Bronchial epithelial cell (primary cell): ENCODE measurements around the gene TNFAIP8L3. TPM values are rescaled to one million over a fixed set of nuclear protein-coding genes. Genes with fewer than 3 reads are reported as not detected.
"Not testable (repeated sequence)": the region's sequence is repeated elsewhere in the genome, so short reads cannot be mapped to it uniquely, and the experiment has no call there.

Source experiments
- DNase-seq: peaks from one replicate; pipeline ENCODE4 v3.0.0-alpha.2; 2010; ENCODE audit warnings: low read depth
- FAIRE-seq: peaks from 2 replicates; lab custom pipeline; 2011; peaks lifted over from hg19 to GRCh38; lab: Jason Lieb, UNC
- H3K27me3 ChIP-seq: 2 replicates; pipeline ENCODE4 v1.5.1; 2011; ENCODE audit warnings: low read length; ENCODE audit not compliant: control insufficient read depth, insufficient read depth
- H3K36me3 ChIP-seq: 2 replicates; pipeline ENCODE4 v1.5.1; 2011; ENCODE audit warnings: low read length; ENCODE audit not compliant: control insufficient read depth, insufficient read depth
- H3K4me3 ChIP-seq: 2 replicates; pipeline ENCODE4 v1.5.1; 2011; ENCODE audit warnings: mild to moderate bottlenecking, low read depth, low read length, control low read depth
- total RNA-seq: library from RNA; depleted of rRNA; stranded (reverse); fragments of >200 nt; gene quantifications from 2 replicates; pipeline ENCODE4 v1.2.1, GENCODE V29; 2014
- TF ChIP-seq, protein P1 (sequence below): IDR thresholded peaks from 2 replicates; pipeline ENCODE4 v1.5.1; 2011; ENCODE audit warnings: mild to moderate bottlenecking, moderate library complexity, low read length, control low read depth, inconsistent platforms; ENCODE audit not compliant: insufficient read depth, severe bottlenecking

Gene TNFAIP8L3
- total RNA-seq = 5.0 and 7.6 TPM in 2 replicates

DNA sequence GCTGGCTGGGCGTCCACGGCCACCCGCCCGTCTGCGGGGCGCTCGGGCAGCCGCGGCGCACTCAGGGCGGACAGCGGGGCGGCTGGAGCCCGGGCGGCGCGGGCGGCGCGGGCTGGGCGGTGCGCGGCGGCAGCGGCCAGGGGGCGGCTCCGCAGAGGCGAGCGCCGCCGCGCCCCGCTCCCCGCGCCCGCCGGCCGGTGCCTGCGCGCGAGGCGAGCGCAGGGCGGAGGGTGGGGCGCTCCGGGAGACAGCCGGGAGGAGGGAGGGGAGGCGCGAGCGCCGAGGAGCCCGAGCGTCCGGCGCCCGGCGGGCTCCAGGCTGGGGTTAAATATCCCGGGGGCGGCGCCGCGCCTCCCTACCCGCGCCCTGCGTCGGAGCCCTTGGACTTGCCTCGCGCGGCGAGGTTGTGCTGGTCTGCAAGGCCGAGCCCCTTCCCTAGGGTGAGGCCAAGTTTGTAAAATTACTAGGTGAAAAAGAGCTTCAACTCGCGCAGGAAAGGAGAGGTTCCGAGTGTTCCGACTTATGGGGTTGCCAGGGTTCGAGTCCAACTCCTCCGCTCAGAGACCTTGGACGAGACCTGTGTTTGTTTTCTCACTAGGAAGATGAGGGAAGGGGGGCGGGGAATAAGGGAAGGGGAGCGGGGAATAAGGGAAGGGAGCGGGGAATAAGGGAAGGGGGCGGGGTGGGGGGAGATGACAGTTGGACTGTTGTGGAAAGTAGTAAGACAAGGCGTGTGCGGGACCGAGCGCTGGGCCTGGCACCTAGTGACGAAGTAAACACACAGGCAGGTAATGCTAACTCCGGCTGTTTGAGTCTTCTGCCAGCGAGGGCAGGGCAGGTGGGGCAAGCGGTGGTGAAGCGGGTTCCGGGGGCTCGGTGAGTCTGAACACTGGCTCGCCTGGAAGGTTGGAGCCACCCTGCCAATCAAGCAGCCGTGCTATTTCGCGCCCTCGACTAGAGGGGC, at the start of gene TNFAIP8L3:
Gene TNFAIP8L3 (minus strand): TSS at position 301 of the 964 bp plus-strand sequence. CDS start 311 bp downstream, outside the sequence.
- no peaks in the 10 kb centered on the region for H3K36me3 ChIP-seq
- FAIRE-seq = no peak
- peaks cover 11% of the 10 kb centered on the region for H3K27me3 ChIP-seq
- TF ChIP-seq, protein P1, sequence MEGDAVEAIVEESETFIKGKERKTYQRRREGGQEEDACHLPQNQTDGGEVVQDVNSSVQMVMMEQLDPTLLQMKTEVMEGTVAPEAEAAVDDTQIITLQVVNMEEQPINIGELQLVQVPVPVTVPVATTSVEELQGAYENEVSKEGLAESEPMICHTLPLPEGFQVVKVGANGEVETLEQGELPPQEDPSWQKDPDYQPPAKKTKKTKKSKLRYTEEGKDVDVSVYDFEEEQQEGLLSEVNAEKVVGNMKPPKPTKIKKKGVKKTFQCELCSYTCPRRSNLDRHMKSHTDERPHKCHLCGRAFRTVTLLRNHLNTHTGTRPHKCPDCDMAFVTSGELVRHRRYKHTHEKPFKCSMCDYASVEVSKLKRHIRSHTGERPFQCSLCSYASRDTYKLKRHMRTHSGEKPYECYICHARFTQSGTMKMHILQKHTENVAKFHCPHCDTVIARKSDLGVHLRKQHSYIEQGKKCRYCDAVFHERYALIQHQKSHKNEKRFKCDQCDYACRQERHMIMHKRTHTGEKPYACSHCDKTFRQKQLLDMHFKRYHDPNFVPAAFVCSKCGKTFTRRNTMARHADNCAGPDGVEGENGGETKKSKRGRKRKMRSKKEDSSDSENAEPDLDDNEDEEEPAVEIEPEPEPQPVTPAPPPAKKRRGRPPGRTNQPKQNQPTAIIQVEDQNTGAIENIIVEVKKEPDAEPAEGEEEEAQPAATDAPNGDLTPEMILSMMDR = no peak
- peak within 1 kb of the TSS; percentile 57 for H3K4me3 ChIP-seq
- no peak for DNase-seq

DNA sequence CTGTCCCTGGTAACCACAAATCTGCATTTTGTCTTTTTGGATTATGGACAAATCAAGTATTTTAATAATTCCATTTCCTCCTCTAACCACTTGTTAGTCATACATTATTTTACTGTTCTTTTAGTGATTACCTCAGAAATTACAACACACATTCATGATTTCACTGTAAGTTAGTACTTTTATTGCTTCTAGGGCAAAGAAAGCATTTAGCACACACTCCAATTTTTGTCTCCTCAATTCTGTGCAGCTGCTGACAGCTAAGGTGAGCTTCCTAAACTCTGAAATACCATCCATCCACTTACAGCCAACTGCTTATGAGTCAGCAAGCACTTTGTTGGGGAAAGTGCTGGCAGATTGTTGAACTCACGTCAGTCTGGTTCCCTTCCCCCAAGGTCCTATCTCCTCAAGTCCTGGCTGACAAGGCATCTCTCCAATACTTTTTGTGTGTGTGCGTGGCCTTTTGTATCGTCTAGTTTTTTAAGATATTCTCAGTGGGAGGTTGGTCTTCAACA, 49.4 kb upstream of the TNFAIP8L3 start:
- TF ChIP-seq, protein P1 = no peak
- Histone ChIP-seq H3K27me3 (no peaks in the 10 kb centered on the region), H3K4me3 (no peak overlapping the region), H3K36me3 (no peaks in the 10 kb centered on the region)
- peak; percentile 32 for FAIRE-seq
- peak; percentile 84 for DNase-seq

DNA sequence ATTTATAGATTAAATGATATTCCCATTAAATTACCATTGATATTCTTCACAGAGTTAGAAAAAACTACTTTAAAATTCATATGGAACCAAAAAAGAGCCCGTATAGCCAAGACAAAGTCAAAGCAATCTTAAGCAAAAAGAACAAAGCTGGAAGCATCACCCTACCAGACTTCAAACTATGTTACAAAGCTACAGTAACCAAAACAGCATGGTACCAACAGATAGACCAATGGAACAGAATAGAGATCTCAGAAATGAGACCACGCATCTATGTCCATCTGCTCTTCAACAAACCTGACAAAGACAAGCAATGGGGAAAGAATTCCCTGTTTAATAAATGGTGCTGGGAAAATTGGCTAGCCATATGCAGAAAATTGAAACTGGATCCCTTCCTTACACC, 45.6 kb upstream of the TNFAIP8L3 start:
- H3K4me3 ChIP-seq, DNase-seq, H3K27me3 ChIP-seq, FAIRE-seq, H3K36me3 ChIP-seq: not testable (repeated sequence)

DNA sequence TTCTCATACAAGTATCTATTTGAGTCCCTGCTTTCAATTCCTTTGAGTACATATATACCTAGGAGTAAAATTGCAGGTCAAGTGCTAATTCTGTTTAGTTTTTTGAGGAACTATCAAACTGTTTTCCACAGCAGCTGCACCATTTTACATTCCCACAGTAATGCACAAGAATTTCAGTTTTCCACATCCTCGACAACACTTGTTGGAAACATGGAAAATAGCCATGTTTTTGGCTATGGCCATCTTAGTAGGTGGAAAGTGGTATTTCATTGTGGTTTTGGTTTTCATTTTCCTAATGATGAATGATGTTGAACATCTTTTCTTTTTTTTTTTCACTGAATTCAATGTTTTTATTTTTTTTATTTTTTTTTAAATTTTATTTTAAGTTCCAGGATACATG, 44.4 kb upstream of the TNFAIP8L3 start:
- DNase-seq (no peak), FAIRE-seq (no peak)
- TF ChIP-seq, protein P1 = no peak
- H3K4me3 ChIP-seq = no peak overlapping the region
- H3K27me3 ChIP-seq = no peaks in the 10 kb centered on the region
- no peaks in the 10 kb centered on the region for H3K36me3 ChIP-seq

DNA sequence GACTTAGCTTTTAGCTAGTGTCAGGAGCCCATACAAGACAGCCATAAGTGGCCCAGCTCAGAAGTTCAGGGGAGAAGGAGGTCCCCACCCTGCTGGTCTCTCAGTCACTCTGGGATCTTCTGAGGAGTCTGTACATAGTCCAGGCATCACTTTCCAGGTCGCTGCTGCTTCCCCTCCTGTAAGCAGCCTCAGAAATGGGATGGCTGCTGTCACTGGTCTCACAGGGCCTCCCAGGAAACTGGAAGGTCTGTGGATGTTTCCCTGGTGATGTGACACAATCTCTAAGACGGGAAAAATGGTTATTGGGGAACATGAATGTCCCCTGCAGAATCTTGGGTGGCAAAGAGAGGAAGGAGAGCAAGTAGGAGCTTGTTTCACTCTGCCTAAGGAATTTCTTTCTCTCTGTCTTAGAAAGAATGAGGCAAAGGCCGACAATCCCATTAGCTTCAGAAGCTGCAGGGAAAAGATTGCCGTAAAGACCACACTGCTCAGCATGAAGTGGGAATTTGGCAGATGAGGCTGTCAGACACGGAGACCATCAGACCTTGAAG, 43.2 kb upstream of the TNFAIP8L3 start:
- Histone ChIP-seq H3K36me3 (no peaks in the 10 kb centered on the region), H3K27me3 (no peaks in the 10 kb centered on the region), H3K4me3 (no peak overlapping the region)
- TF ChIP-seq, protein P1 = no peak
- DNase-seq (peak; percentile 40), FAIRE-seq (no peak)

DNA sequence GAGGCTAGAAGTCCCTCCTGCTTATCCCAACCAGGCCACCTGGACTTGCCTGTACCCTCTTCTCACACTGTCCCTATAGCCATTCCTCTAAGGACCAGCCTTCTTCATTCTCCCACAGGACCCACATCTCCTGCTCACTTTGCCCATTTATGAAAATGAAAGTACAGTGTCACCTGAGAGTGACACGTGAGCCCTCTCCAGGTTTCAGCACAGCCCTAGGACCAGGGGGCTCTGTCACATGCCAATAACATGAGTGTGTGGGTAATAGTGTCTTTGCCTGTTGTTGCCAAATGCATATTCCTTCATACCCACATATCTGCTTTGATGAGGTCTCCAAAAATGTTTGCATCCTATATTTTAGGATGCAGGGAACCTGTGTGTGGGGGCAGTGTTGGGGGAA, 42.3 kb upstream of the TNFAIP8L3 start:
- Histone ChIP-seq H3K27me3 (no peaks in the 10 kb centered on the region), H3K4me3 (no peak overlapping the region), H3K36me3 (no peaks in the 10 kb centered on the region)
- TF ChIP-seq, protein P1 = no peak
- DNase-seq = no peak
- no peak for FAIRE-seq
